Endometrium (tissue), 2 donors: ENCODE results near the gene COL6A2.
"Not testable (repeated sequence)": the region's sequence is repeated elsewhere in the genome, so short reads cannot be mapped to it uniquely, and the experiment has no call there.

Experiments used
- FAIRE-seq: peaks from 2 replicates; lab custom pipeline; 2012; peaks lifted over from hg19 to GRCh38; lab: Jason Lieb, UNC
- donor health status: control.
- donor health status: control.

COL6A2 gene

GRCh38 chr21:46144464-46145070, 46.7 kb downstream of the COL6A2 start:
- no peak for FAIRE-seq

- FAIRE-seq, result no peak
These were observed 47.4 kb downstream of the COL6A2 start for GRCh38 chr21:46145159-46145839.

DNA sequence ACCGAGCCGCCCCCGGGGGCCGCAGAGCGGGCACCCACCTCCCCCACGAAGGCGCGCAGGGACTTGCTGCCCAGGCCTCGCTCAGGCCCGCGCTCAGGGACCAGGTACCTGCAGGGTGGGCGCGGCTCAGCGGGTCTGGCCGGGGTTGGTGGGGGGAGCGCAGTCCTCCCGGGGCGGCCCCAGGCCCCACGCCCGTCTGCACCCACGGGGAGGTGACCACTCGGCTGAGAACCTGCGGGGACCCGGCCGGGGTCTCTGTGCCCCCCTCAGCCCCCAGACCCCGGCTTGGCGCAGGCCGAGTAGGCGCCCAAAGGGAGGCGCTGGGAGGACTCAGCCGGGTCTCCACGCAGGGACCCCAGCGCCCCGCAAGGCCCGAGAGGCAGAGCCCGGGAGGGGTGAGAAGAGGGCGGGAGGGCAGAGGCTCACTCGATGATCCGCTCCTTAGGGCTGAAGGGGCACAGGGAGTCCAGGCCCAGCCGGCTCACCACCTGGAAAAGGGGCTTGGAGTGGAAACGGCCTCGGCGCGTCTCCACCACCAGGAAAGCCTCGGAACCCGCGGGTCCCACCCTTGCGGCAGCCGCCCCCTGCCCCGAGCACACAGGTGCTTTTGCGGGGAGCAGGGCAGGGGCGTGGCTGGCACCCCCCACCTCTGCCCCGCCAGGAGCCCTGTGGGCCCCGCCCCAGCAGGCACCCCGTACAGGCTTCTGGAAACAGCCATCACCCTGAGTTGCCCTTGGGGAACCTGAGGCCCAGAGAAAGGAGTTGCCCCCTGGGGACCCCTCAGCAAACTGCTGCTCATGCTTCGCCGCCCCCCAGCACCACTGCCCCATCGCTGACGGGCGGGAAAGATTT, 48.2 kb downstream of the COL6A2 start:
- FAIRE-seq, result no peak

GRCh38 chr21:46146856-46147255, 48.9 kb downstream of the COL6A2 start:
- no peak for FAIRE-seq

DNA sequence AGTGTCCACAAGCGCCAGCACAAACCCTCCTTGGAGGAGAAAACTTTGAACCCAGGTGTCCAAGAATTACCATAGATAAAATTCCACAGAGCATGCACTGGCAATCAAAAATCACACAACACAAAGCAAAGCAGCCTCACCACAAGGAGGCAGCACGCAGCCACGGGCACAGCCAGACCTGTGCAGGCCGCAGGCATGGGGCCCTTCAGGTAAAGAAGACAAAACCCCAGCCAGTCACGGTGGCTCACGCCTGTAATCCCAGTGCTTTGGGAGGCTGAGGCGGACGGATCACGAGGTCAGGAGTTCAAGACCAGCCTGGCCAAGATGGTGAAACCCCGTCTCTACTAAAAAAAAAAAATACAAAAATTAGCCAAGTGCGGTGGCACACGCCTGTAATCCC, 49.5 kb downstream of the COL6A2 start:
- not testable (repeated sequence) for FAIRE-seq

GRCh38 chr21:46148106-46148505, 50.2 kb downstream of the COL6A2 start:
- FAIRE-seq, result no peak

GRCh38 chr21:46149205-46149901, 51.4 kb downstream of the COL6A2 start:
- FAIRE-seq, result no peak

- no peak for FAIRE-seq
These were observed 52.2 kb downstream of the COL6A2 start for GRCh38 chr21:46150073-46150472.

DNA sequence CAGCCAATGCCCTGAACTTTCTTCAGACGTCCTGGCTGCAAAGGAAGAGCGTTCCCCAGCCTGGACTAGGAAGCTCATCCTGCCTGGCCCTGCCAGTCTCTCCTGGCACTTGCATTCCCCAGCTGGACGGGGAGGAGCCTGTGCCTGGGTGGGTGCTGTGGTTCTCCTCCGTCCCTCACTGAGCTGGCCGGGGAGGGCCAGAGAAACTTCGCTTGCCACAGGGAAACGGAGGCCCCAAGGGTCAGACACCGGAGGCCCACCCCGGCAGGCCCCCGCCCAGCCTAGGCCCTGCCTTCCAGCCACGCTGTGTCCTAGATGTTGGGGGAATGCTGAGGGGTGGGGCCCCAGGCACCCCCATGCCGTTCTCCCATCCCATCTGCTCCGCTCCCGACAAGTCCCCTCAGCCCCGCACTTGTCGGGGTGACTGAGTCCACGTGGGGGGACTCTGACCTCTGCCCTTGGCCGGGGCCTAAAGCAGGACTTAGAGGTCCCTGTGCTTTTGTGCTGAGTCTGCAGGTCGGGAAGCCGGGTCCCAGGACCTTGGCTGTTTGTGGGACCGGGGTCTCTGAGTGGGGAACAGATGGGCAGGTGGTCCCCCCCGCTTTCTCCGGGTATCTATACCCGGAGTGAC, 52.7 kb downstream of the COL6A2 start:
- FAIRE-seq, result no peak

DNA sequence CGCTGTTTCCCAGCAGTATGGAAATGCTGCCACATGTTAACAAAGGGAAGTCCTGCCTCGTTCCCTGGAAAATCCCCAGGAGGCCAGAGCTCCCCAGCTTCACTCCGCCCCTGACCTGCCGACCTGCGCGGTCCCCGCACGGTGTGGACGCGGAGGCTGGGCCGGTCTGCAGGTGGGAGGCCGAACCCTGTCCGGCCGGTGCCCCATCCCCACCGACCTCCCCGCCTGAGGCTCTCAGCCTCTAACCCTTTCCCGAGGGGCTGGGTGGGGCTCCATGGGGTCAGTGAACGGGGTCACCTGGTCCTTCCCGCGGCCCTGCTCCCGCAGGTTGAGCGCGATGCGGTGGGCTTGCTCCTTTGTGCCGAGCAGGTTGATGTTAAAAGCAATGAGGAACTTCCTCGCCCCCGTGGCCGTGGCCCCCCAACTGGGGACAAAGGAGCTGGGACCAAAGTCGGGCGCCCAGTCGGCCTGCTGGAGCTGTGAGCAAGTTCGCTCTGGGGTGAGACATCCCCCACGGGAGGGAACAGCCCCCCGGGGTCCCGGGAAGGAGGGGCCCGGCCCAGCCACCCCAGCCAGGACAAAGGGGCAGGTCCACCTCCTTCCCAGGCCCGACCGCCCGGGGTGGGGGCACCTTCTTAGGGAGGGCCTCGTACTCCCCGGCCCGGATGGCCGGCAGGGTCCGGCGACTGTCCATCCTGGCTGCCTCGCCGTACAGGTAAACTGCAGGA, 53.5 kb downstream of the COL6A2 start:
- FAIRE-seq, result no peak

- no peak for FAIRE-seq
These were observed 54.3 kb downstream of the COL6A2 start for GRCh38 chr21:46151989-46152926.

- FAIRE-seq, result no peak
These were observed 55.0 kb downstream of the COL6A2 start for GRCh38 chr21:46152927-46153246.

DNA sequence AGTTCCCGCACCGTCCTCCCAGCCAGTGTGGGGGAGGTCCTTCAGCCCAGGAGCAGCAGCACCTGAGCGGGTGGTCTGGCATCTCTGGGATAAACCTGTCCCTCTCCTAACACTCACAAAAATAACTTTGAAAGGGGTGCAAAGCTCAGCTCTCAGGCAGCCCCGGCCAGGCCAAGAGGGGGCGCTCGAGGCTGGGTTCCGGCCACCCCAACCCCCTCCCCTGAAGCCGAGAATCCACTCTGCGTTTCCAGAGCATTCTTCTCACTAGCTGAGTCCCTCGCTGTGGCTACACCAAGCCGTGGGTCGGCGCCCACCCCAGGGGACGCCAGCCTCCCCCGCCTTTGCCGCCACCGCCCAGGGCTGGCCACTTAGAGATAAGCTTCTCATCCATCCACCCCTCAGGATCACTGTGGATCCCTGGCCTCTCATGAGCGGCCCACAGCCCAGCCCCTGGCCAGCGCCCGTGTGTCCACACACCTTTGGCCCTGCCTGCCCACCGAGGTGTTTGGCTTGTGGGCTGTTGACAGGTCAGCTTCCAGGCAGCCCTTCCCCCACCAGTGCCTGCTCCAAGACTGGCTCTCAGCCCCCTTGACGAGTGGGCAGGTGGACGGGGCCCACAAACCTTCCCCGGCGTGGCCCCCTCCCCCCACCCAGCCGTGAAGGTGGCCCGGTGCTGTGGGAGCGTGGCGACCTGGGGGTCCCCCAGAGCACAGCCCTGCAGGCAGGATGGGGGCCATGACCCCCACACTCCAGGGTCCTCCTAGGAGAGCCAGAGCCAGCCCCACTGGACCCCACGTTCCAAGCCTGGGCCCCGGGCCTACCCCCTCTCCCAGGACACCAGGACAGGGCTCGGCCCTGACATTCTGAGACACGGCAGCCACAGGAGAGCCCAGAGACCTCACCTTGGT, 55.6 kb downstream of the COL6A2 start:
- FAIRE-seq, result no peak

DNA sequence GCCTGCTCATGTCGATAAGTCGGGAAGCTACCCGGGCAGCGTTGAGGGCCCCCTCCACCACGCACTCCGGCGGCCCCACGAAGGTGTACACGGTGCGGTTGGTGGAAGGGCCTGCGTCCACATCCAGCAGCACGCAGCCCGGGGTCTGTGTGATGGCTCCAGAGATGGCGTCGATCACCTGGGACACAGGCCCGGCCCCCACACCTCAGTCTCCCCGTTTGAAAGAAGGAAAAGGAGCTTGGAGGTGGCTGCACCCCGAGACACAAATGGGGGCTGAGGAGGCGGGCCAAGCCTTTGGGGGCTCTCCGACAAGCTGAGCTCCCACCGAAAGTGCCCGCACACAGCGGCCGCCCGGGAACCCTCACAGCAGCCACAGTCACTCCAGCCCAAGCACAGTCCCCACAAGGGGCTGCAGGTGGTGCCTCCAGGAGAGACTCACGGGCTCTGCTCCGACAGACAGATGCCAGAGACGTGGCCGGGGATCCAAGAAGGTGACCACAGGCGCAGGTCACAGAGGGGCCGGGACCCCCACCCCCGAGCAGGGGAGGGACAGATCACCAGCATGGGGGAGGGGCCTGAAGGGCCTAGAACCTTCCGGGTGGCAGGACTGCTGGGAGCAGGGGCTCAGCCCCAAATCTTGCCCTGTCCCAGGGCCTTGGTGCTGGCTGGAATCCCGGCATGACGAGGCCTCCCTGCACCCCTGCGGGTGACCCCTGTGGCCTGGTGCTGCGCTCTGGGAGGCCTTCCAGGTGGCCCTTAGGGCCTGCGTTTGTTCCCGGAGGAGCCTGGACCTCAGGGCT, 56.4 kb downstream of the COL6A2 start:
- no peak for FAIRE-seq

- no peak for FAIRE-seq
These were observed 57.1 kb downstream of the COL6A2 start for GRCh38 chr21:46154955-46155513.

DNA sequence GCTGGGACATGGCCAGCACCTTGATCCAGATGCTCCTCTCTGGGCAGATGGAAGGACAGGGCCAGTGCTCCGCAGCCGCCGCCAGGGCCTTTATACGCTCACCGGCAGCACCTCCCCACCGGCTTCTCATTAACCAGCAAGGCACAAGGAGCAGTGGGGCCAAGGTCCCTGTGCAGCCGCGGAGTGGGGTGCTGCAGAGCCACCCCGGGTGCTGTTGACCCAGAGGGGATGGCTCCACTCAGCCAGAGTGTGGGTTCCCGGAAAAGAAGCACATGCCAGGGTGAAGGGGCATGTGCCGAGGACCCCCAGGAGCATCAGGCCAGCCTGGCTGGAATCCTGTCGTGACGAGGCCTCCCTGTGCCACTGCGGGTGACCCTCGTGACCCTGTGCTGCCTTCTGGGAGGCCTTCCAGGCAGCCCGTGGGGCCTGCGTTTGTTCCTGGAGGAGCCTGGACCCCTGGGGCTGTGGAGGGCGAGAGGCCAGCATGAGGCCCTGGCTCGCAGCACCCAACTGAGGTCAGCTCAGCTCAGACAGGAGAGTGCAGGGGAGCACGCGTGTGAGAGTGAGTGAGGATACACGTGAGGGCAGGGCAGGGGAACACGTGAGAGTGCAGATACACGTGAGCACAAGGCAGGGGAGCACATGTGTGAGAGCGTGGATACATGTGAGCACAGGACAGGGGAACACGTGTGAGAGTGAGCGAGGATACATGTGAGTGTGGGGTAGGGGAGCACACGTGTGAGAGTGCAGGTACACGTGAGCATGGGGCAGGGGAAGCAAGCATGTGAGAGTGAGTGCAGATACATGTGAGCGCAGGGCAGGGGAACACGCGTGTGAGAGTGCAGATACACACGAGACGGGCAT, 57.8 kb downstream of the COL6A2 start, which contains the start of gene FTCD:
Gene FTCD (minus strand): TSS at position 66 of the 864 bp plus-strand sequence. CDS start 56 bp downstream, at position 10.
- FAIRE-seq, result no peak

GRCh38 chr21:46156378-46156645, 58.4 kb downstream of the COL6A2 start:
- no peak for FAIRE-seq
